Subcutaneous abdominal adipose tissue (tissue), 5 donors: ENCODE results near the gene SCG2.

ENCODE experiments used
- H3K27ac ChIP-seq: one replicate; pipeline ENCODE4 v1.7.0; 2013; ENCODE audit warnings: low read depth, mild to moderate bottlenecking, inconsistent platforms, low read length, moderate library complexity
- H3K27me3 ChIP-seq, 5 donors: one replicate each; pipeline ENCODE4 v1.7.0; 2013; ENCODE audit warnings: low read length in 5 of 5, inconsistent platforms in 1 of 5; ENCODE audit not compliant: control insufficient read depth in 5 of 5, insufficient read depth in 4 of 5
- H3K36me3 ChIP-seq, 5 donors: one replicate each; pipeline ENCODE4 v1.7.0; 2013; ENCODE audit warnings: low read length in 5 of 5; ENCODE audit not compliant: control insufficient read depth in 5 of 5, insufficient read depth in 5 of 5
- H3K4me1 ChIP-seq, 5 donors: one replicate each; pipeline ENCODE4 v1.7.0; 2013; ENCODE audit warnings: low read length in 5 of 5, mild to moderate bottlenecking in 3 of 5, moderate library complexity in 1 of 5; ENCODE audit not compliant: control insufficient read depth in 5 of 5, insufficient read depth in 5 of 5
- H3K4me3 ChIP-seq, 5 donors: one replicate each; pipeline ENCODE4 v1.7.0; 2013; ENCODE audit warnings: low read length in 5 of 5, low read depth in 1 of 5
- H3K9ac ChIP-seq, 5 donors: one replicate each; pipeline ENCODE4 v1.7.0; 2013; ENCODE audit warnings: low read length in 5 of 5, mild to moderate bottlenecking in 4 of 5, moderate library complexity in 3 of 5
- H3K9me3 ChIP-seq, 5 donors: one replicate each; pipeline ENCODE4 v1.7.0; 2013; ENCODE audit warnings: low read length in 5 of 5; ENCODE audit not compliant: control insufficient read depth in 5 of 5
- donor health status: healthy.
- donor health status: healthy.
- donor health status: healthy.
- donor health status: healthy.
- donor health status: healthy.

Gene SCG2

DNA sequence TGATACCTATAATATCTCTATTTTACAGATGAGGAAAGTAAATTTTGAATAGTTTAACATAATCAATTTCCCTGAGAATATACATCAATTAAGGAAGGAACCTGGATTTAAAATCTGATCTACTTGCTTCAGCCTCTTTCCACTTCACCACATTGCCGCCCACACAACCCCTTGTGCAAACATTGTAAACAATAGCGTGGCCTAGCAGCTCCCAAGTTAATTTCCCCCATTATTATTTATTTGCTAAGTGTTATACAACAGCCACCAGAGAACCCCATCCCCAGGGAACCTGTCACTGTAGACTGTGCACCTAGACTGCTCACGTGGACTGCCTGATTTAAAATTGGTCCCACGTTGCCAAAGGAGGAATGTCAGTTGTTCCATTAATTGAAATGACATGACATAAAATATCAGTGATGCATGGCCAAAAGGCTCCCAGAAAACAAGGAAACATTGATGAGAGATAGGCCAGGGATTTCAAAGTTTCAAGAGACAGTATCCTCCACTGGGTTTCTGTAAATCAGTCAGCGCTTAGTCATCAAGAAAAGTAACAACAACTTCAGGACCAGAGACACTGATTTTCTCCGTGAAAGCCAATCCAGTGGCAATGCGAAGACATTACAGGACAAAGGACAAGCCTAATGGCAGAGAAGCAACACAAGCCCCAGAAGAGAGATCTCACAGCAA is 41.3 kb downstream of the SCG2 start:
- no peaks in the 10 kb centered on the region for H3K9me3 ChIP-seq
- H3K4me3 ChIP-seq = no peak overlapping the region
- H3K36me3 ChIP-seq = no peaks in the 10 kb centered on the region
- H3K27ac ChIP-seq = no peak overlapping the region
- H3K4me1 ChIP-seq = peaks cover 0 to 2% (median 0%) of the 10 kb centered on the region in 5 donors
- no peaks in the 10 kb centered on the region for H3K27me3 ChIP-seq
- no peak overlapping the region for H3K9ac ChIP-seq

DNA sequence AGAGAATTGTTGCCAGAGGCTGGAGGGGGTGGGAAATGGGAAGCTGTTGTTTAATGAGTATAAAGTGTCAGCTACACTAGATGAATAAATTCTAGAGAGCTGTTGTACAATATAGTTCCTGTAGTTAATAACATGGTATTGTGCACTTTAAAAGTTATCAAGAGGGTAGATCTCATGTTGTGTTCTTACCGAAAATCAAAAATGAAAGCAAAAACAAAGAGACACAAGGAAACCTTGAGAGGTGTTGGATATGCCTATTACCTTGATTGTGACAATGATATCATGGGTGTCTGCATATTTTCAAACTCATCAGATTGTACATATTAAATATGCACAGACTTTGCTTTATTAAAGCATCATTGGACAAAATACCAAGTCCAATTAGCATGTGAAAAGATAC is 43.2 kb downstream of the SCG2 start:
- Histone ChIP-seq H3K9ac (no peak overlapping the region), H3K27me3 (no peaks in the 10 kb centered on the region), H3K4me1 (no peaks in the 10 kb centered on the region), H3K36me3 (no peaks in the 10 kb centered on the region), H3K27ac (no peak overlapping the region), H3K4me3 (no peak overlapping the region), H3K9me3 (no peaks in the 10 kb centered on the region)

DNA sequence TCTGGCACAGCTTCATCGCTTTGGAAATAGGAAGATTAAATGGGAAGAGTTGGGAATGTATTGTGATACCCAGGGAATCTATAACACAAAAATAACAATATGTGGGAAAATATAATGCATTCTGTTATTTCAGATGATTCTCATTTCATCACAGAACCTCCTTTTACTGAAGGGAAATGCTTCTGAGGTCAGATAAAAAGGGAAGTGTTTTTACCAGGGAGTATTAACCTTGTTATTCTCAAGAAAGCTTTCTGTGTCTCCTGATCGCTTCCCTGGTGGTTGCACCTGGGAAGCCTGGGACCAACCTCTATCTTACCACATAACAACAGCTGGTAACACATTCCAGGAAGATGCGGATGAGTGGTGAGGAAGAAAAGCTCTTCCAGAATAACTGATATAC is 47.2 kb downstream of the SCG2 start:
- H3K27ac ChIP-seq = no peak overlapping the region
- H3K9me3 ChIP-seq = peaks cover 0 to 5% (median 0%) of the 10 kb centered on the region in 5 donors
- no peaks in the 10 kb centered on the region for H3K36me3 ChIP-seq
- H3K4me3 ChIP-seq = no peak overlapping the region
- peaks cover 0 to 4% (median 0%) of the 10 kb centered on the region in 5 donors for H3K27me3 ChIP-seq
- H3K9ac ChIP-seq = no peak overlapping the region
- no peaks in the 10 kb centered on the region for H3K4me1 ChIP-seq

DNA sequence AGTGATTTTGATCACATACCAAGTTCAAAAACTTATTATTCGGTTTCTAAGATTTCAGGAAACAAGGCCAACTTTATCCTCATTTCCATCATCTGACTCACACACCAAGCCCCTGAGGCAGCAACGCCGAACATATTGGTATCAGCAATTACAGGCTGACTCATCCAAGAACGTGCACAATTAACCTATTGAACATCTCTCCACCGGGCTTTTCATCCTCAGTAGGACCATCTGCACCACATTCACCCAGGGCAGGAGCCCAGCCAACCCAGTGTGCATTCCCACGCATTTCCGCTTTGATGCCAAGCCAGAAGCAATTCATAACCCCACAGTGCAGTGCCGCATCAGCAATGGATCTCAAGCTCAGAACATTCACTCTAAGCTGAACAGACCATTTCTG is 52.9 kb downstream of the SCG2 start:
- Histone ChIP-seq H3K9me3 (peaks cover 0 to 5% (median 0%) of the 10 kb centered on the region in 5 donors), H3K36me3 (no peaks in the 10 kb centered on the region), H3K27ac (no peak overlapping the region), H3K27me3 (peaks cover 0 to 4% (median 0%) of the 10 kb centered on the region in 5 donors), H3K4me1 (no peaks in the 10 kb centered on the region), H3K9ac (no peak overlapping the region), H3K4me3 (no peak overlapping the region)

DNA sequence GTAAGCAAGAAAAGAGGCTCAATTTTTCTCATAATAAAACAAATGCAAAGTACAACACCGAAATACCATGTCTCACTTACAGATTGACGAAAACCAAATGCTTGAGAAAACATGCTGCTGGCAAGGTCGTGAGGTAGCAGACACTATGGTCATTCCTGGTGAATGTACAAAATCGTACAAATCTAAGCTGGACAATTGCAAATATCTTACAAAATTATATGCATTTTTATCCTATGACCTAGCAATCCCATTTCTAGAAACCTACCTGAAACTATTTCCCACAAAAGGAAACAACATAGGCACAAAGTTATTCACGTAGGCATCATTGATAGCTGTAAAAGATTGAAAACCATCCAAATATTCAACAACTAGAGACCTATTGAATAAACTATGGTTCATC is 54.0 kb downstream of the SCG2 start:
- peaks cover 0 to 5% (median 0%) of the 10 kb centered on the region in 5 donors for H3K9me3 ChIP-seq
- no peaks in the 10 kb centered on the region for H3K4me1 ChIP-seq
- H3K9ac ChIP-seq = no peak overlapping the region
- peaks cover 0 to 4% (median 0%) of the 10 kb centered on the region in 5 donors for H3K27me3 ChIP-seq
- H3K36me3 ChIP-seq = no peaks in the 10 kb centered on the region
- H3K4me3 ChIP-seq = no peak overlapping the region
- H3K27ac ChIP-seq = no peak overlapping the region
